H1 (cell line): ENCODE data around the gene GPR161. TPM values are rescaled to one million over a fixed set of nuclear protein-coding genes. Genes with fewer than 3 reads are reported as not detected.

Experiments used
- CTCF ChIA-PET: fragments of 300-600 bp; sonication (Branson Sonifier 250); formaldehyde crosslinking; loops from one replicate; lab custom pipeline; 2021; ENCODE audit not compliant: partially characterized antibody; lab: Charles Lee
- POLR2A ChIA-PET: fragments of 300-600 bp; sonication (Branson Sonifier 250); formaldehyde crosslinking; loops from one replicate; lab custom pipeline; 2021; ENCODE audit warnings: inconsistent platforms; ENCODE audit not compliant: partially characterized antibody; lab: Charles Lee
- DNase-seq, 2 experiments: peaks; one replicate each; pipeline versions ENCODE4 v3.0.0 to v3.0.0-alpha.2; 2010 to 2022; ENCODE audit warnings: low spot score in 2 of 2, low read depth in 1 of 2, mixed read lengths in 1 of 2
- FAIRE-seq: peaks from 2 replicates; lab custom pipeline; 2011; peaks lifted over from hg19 to GRCh38; lab: Jason Lieb, UNC
- H2AFZ ChIP-seq: 2 replicates; pipeline ENCODE4 v1.8.1; 2012; ENCODE audit warnings: low read length, inconsistent platforms
- H2AK5ac ChIP-seq: 2 replicates; pipeline ENCODE4 v1.6.1; 2013; ENCODE audit warnings: low read depth, low read length
- H2BK120ac ChIP-seq: replicated peaks from 2 replicates; pipeline ENCODE3; 2013; ENCODE audit warnings: low read depth, low read length, inconsistent platforms
- H2BK12ac ChIP-seq: 2 replicates; pipeline ENCODE4 v1.6.1; 2013; ENCODE audit warnings: low read depth, low read length
- H2BK15ac ChIP-seq: 2 replicates; pipeline ENCODE4 v1.6.1; 2013; ENCODE audit warnings: low read length
- H2BK20ac ChIP-seq: 2 replicates; pipeline ENCODE4 v1.6.1; 2013; ENCODE audit warnings: low read length
- H2BK5ac ChIP-seq: 2 replicates; pipeline ENCODE4 v1.6.1; 2013; ENCODE audit warnings: low read depth, low read length
- H3K14ac ChIP-seq: 2 replicates; pipeline ENCODE4 v1.6.1; 2013; ENCODE audit warnings: inconsistent platforms; ENCODE audit not compliant: insufficient read length
- H3K18ac ChIP-seq: 2 replicates; pipeline ENCODE4 v1.6.1; 2013; ENCODE audit warnings: low read length; ENCODE audit errors: extremely low read depth
- H3K23ac ChIP-seq: 2 replicates; pipeline ENCODE4 v1.6.1; 2013; ENCODE audit warnings: inconsistent platforms; ENCODE audit not compliant: insufficient read length
- H3K23me2 ChIP-seq: 2 replicates; pipeline ENCODE4 v1.6.1; 2013; ENCODE audit warnings: low read depth, low read length
- H3K27ac ChIP-seq: 2 replicates; pipeline ENCODE4 v1.6.1; 2011; ENCODE audit warnings: low read depth, low read length, inconsistent platforms
- H3K27me3 ChIP-seq, 4 experiments: replicated peaks in 1 of 4; 1 replicate in 1 of 4; 2 replicates in 3 of 4; pipeline versions ENCODE4 v1.6.1 to v1.8.1; 2011 to 2013; ENCODE audit warnings: low read length in 3 of 4, mild to moderate bottlenecking in 3 of 4, inconsistent platforms in 2 of 4, mixed read lengths in 2 of 4, moderate library complexity in 1 of 4; ENCODE audit not compliant: control insufficient read depth in 3 of 4, insufficient read depth in 3 of 4; ENCODE audit errors: extremely low read depth in 1 of 4
- H3K36me3 ChIP-seq, 4 experiments: 2 replicates each; pipeline versions ENCODE4 v1.6.1 to v1.8.1; 2011 to 2013; ENCODE audit warnings: mild to moderate bottlenecking in 4 of 4, low read length in 3 of 4, moderate library complexity in 2 of 4, control low read depth in 1 of 4, inconsistent platforms in 1 of 4; ENCODE audit not compliant: insufficient read depth in 4 of 4, control insufficient read depth in 2 of 4
- H3K4ac ChIP-seq: replicated peaks from 2 replicates; pipeline ENCODE3; 2013; ENCODE audit warnings: low read length, low read depth, mixed read lengths, inconsistent platforms; ENCODE audit not compliant: insufficient read length
- H3K4me1 ChIP-seq, 4 experiments: replicated peaks in 1 of 4; 1 replicate in 1 of 4; 2 replicates in 3 of 4; pipeline versions ENCODE4 v1.6.1 to v1.8.1; 2011 to 2013; ENCODE audit warnings: low read length in 3 of 4, inconsistent platforms in 2 of 4, mixed read lengths in 1 of 4; ENCODE audit not compliant: insufficient read depth in 4 of 4, control insufficient read depth in 3 of 4
- H3K4me2 ChIP-seq, 2 experiments: 2 replicates each; pipeline versions ENCODE4 v1.6.1 to v1.8.1; 2011 to 2013; ENCODE audit warnings: low read depth in 2 of 2, low read length in 2 of 2, control low read depth in 1 of 2, inconsistent platforms in 1 of 2, mild to moderate bottlenecking in 1 of 2; ENCODE audit not compliant: insufficient read depth in 1 of 2
- H3K4me3 ChIP-seq, 4 experiments: fragments of 200-600, 300-600 bp in 1 of 4; sonication (generic), shearing (Covaris generic), sonication (Bioruptor Twin) in 1 of 4; 2 replicates each; pipeline versions ENCODE4 v1.5.1 to v1.8.1; 2011 to 2016; ENCODE audit warnings: low read length in 4 of 4, low read depth in 3 of 4, control low read depth in 2 of 4, inconsistent platforms in 2 of 4, mild to moderate bottlenecking in 2 of 4, mixed read lengths in 1 of 4, moderate library complexity in 1 of 4; ENCODE audit not compliant: insufficient read depth in 2 of 4; ENCODE audit errors: extremely low read depth in 1 of 4
- H3K56ac ChIP-seq: replicated peaks from 2 replicates; pipeline ENCODE3; 2013; ENCODE audit warnings: low read depth, mild to moderate bottlenecking, mixed read lengths, low read length, inconsistent platforms; ENCODE audit not compliant: insufficient read length
- H3K79me1 ChIP-seq: 2 replicates; pipeline ENCODE4 v1.6.1; 2013; ENCODE audit warnings: low read depth, low read length, control low read depth
- H3K79me2 ChIP-seq, 2 experiments: 2 replicates each; pipeline versions ENCODE4 v1.6.1 to v1.8.1; 2012 to 2013; ENCODE audit warnings: low read length in 2 of 2, mild to moderate bottlenecking in 2 of 2, inconsistent platforms in 1 of 2; ENCODE audit not compliant: insufficient read depth in 2 of 2, control insufficient read depth in 1 of 2
- H3K9ac ChIP-seq, 4 experiments: replicated peaks in 1 of 4; 1 replicate in 1 of 4; 2 replicates in 3 of 4; pipeline versions ENCODE4 v1.6.1 to v1.8.1; 2011 to 2013; ENCODE audit warnings: low read depth in 3 of 4, low read length in 3 of 4, control low read depth in 2 of 4, mild to moderate bottlenecking in 2 of 4, moderate library complexity in 2 of 4, inconsistent platforms in 1 of 4; ENCODE audit errors: extremely low read depth in 1 of 4
- H3K9me3 ChIP-seq, 2 experiments: 2 replicates each; pipeline versions ENCODE4 v1.6.1 to v1.8.1; 2012 to 2013; ENCODE audit warnings: mild to moderate bottlenecking in 2 of 2, moderate library complexity in 2 of 2, control low read depth in 1 of 2, inconsistent platforms in 1 of 2, low read depth in 1 of 2, low read length in 1 of 2, mixed read lengths in 1 of 2; ENCODE audit not compliant: insufficient read depth in 2 of 2
- H4K20me1 ChIP-seq, 2 experiments: replicated peaks in 1 of 2; 2 replicates each; pipeline versions ENCODE3 to v1.8.1; 2011 to 2013; ENCODE audit warnings: inconsistent platforms in 2 of 2, low read length in 2 of 2, mild to moderate bottlenecking in 1 of 2; ENCODE audit not compliant: insufficient read depth in 2 of 2, control insufficient read depth in 1 of 2
- H4K5ac ChIP-seq: 2 replicates; pipeline ENCODE4 v1.6.1; 2013; ENCODE audit warnings: low read length, low read depth, mixed read lengths, inconsistent platforms; ENCODE audit not compliant: insufficient read length
- H4K8ac ChIP-seq: 2 replicates; pipeline ENCODE4 v1.8.0; 2013; ENCODE audit warnings: mild to moderate bottlenecking, moderate library complexity, low read length, inconsistent platforms; ENCODE audit not compliant: insufficient read depth; ENCODE audit errors: extremely low read depth
- H4K91ac ChIP-seq: replicated peaks from 2 replicates; pipeline ENCODE3; 2013; ENCODE audit warnings: low read length, mixed read lengths, inconsistent platforms; ENCODE audit not compliant: insufficient read length
- BCL11A ChIP-seq, 2 experiments: IDR thresholded peaks; one replicate each; pipeline ENCODE4 v1.6.1; 2011; ENCODE audit warnings: low read depth in 2 of 2, low read length in 2 of 2, mild to moderate bottlenecking in 2 of 2
- CHD2 ChIP-seq: IDR thresholded peaks from 2 replicates; pipeline ENCODE4 v1.6.1; 2012; ENCODE audit warnings: low read length, improper control_type of control experiment
- CTBP2 ChIP-seq: IDR thresholded peaks from 2 replicates; pipeline ENCODE4 v1.7.0; 2011; ENCODE audit warnings: borderline replicate concordance, mild to moderate bottlenecking, moderate library complexity, mixed read lengths, low read length; ENCODE audit not compliant: insufficient read depth, insufficient read length
- NANOG ChIP-seq: IDR thresholded peaks from 2 replicates; pipeline ENCODE4 v1.6.1; 2011; ENCODE audit warnings: low read length, low read depth, mild to moderate bottlenecking, inconsistent platforms; ENCODE audit not compliant: insufficient read depth, poor library complexity, severe bottlenecking
- POLR2AphosphoS5 ChIP-seq: IDR thresholded peaks from 2 replicates; pipeline ENCODE4 v1.6.1; 2011; ENCODE audit warnings: low read depth, low read length
- RBBP5 ChIP-seq: IDR thresholded peaks from 2 replicates; pipeline ENCODE4 v1.7.1; 2012; ENCODE audit warnings: low read depth, mild to moderate bottlenecking, inconsistent platforms, low read length, moderate library complexity, borderline replicate concordance
- WGBS, 2 experiments: shearing (Covaris generic) in 1 of 2; methylation state at CpG; one replicate each; pipeline versions ENCODE4 v1.1.6 to v1.1.7; 2013 to 2015; ENCODE audit warnings: low lambda C conversion rate in 2 of 2, mixed read lengths in 2 of 2, inconsistent platforms in 1 of 2, low coverage in 1 of 2, missing lambda C conversion rate in 1 of 2; ENCODE audit not compliant: insufficient replicate concordance in 2 of 2, insufficient coverage in 1 of 2, insufficient read length in 1 of 2; ENCODE audit errors: extremely low coverage in 1 of 2, missing lambda C conversion rate in 1 of 2; 5-methylcytosine and 5-hydroxymethylcytosine counted together
- polyA plus RNA-seq, 7 experiments: library from polyadenylated mRNA; depleted of rRNA in 3 of 7; stranded (reverse) in 5 of 7; unstranded in 2 of 7; fragments of >200 nt in 5 of 7; fragments of 200-250 nt in 2 of 7; gene quantifications; 1 replicate in 5 of 7; 2 replicates in 1 of 7; 4 replicates in 1 of 7; pipeline versions ENCODE4 v1.2.1 to v1.2.3, GENCODE V29; 2011 to 2013; ENCODE audit warnings: missing spikeins in 2 of 7, mixed read lengths in 2 of 7
- total RNA-seq: library from RNA; stranded (reverse); fragmentation: NEBNext Ultra II Directional; extraction: Animal tissue kit (Norgen Biotek cat#: 25700); gene quantifications from 2 replicates; pipeline ENCODE4 v1.2.1, GENCODE V29; 2021

GPR161 gene
- total and polyA plus RNA-seq, 2 of the 8 experiments (the other 6 are each of a cell fraction or from before 2014, with no cell fraction given), result 13.7 to 16.8 TPM

DNA sequence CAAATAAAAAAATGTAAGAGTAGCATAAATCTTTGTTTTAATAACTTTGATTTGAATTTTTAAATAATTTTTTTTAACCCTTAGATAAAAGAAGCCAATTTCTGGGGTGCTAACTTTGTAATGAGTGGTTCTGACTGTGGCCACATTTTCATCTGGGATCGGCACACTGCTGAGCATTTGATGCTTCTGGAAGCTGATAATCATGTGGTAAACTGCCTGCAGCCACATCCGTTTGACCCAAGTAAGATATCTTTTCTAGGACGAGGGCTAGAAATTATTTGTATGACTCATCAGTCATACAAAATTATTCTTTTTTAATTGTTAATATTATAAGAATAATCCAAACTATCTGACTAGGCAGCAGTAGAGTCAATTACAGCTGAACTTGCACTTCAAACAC is 71.2 kb downstream of the GPR161 start:
- no peak overlapping the region for H3K56ac ChIP-seq
- H3K14ac ChIP-seq, result no peak overlapping the region
- H2BK20ac ChIP-seq, result no peak overlapping the region
- no peak overlapping the region for H3K4me3 ChIP-seq
- H3K79me1 ChIP-seq, result no peaks in the 10 kb centered on the region
- no peaks in the 10 kb centered on the region for H3K79me2 ChIP-seq
- H2BK12ac ChIP-seq, result no peak overlapping the region
- no peak overlapping the region for H2BK15ac ChIP-seq
- WGBS, 2 experiments, result 82% methylated on average over 3 of the region's 3 CpGs; no CpG with 5 or more reads in 1 of the 2 experiments
- H3K4me2 ChIP-seq, result no peak overlapping the region
- H4K91ac ChIP-seq, result no peak overlapping the region
- POLR2A ChIA-PET, result no interaction called here
- no peak for DNase-seq
- H3K23me2 ChIP-seq, result no peaks in the 10 kb centered on the region
- no peak overlapping the region for H3K27ac ChIP-seq
- H3K23ac ChIP-seq, result no peak overlapping the region
- H4K8ac ChIP-seq, result no peak overlapping the region
- no peak for TF ChIP-seq POLR2AphosphoS5
- TF ChIP-seq BCL11A (IDR thresholded peaks at IDR 0.05; ENCODE audit: low read depth in 2 of 2, low read length in 2 of 2), result no peak
- TF ChIP-seq CTBP2, result no peak
- no peak for TF ChIP-seq CHD2
- no peak for TF ChIP-seq RBBP5
- no peak for TF ChIP-seq NANOG
- H2AK5ac ChIP-seq, result no peak overlapping the region
- no peak for FAIRE-seq
- H3K27me3 ChIP-seq, result no peaks in the 10 kb centered on the region
- peaks cover 2 to 57% (median 13%) of the 10 kb centered on the region in 4 experiments; a peak in 5 of 8 replicates for H3K36me3 ChIP-seq
- no peak overlapping the region for H3K4ac ChIP-seq
- H2BK120ac ChIP-seq, result no peak overlapping the region
- H3K9me3 ChIP-seq, result no peaks in the 10 kb centered on the region
- H4K5ac ChIP-seq, result no peak overlapping the region
- no peak overlapping the region for H2AFZ ChIP-seq
- no peak overlapping the region for H2BK5ac ChIP-seq
- H4K20me1 ChIP-seq, result no peaks in the 10 kb centered on the region
- no peak overlapping the region for H3K18ac ChIP-seq
- no peak overlapping the region for H3K9ac ChIP-seq
- no peaks in the 10 kb centered on the region for H3K4me1 ChIP-seq
- CTCF ChIA-PET, result interaction anchor here (3.1 kb wide), 1 partner anchor 16 kb away, joined by 16 read pairs; no protein-coding TSS in a partner anchor
